Subcutaneous abdominal adipose tissue (tissue), 5 donors: ENCODE measurements around the gene SBDS.
"Not testable (repeated sequence)": the region's sequence is repeated elsewhere in the genome, so short reads cannot be mapped to it uniquely, and the experiment has no call there.

Experiments used
- H3K27ac ChIP-seq: one replicate; pipeline ENCODE4 v1.7.0; 2013; ENCODE audit warnings: low read depth, mild to moderate bottlenecking, inconsistent platforms, low read length, moderate library complexity
- H3K27me3 ChIP-seq, 5 donors: one replicate each; pipeline ENCODE4 v1.7.0; 2013; ENCODE audit warnings: low read length in 5 of 5, inconsistent platforms in 1 of 5; ENCODE audit not compliant: control insufficient read depth in 5 of 5, insufficient read depth in 4 of 5
- H3K36me3 ChIP-seq, 5 donors: one replicate each; pipeline ENCODE4 v1.7.0; 2013; ENCODE audit warnings: low read length in 5 of 5; ENCODE audit not compliant: control insufficient read depth in 5 of 5, insufficient read depth in 5 of 5
- H3K4me1 ChIP-seq, 5 donors: one replicate each; pipeline ENCODE4 v1.7.0; 2013; ENCODE audit warnings: low read length in 5 of 5, mild to moderate bottlenecking in 3 of 5, moderate library complexity in 1 of 5; ENCODE audit not compliant: control insufficient read depth in 5 of 5, insufficient read depth in 5 of 5
- H3K4me3 ChIP-seq, 5 donors: one replicate each; pipeline ENCODE4 v1.7.0; 2013; ENCODE audit warnings: low read length in 5 of 5, low read depth in 1 of 5
- H3K9ac ChIP-seq, 5 donors: one replicate each; pipeline ENCODE4 v1.7.0; 2013; ENCODE audit warnings: low read length in 5 of 5, mild to moderate bottlenecking in 4 of 5, moderate library complexity in 3 of 5
- H3K9me3 ChIP-seq, 5 donors: one replicate each; pipeline ENCODE4 v1.7.0; 2013; ENCODE audit warnings: low read length in 5 of 5; ENCODE audit not compliant: control insufficient read depth in 5 of 5
- donor health status: healthy.
- donor health status: healthy.
- donor health status: healthy.
- donor health status: healthy.
- donor health status: healthy.

Gene SBDS

GRCh38 chr7:67021260-67021659 lies 25.9 kb upstream of the SBDS start:
- Histone ChIP-seq H3K36me3 (peaks cover 13 to 52% (median 45%) of the 10 kb centered on the region in 5 donors), H3K4me3 (no peak overlapping the region), H3K27ac (no peak overlapping the region), H3K9me3 (no peaks in the 10 kb centered on the region), H3K27me3 (no peaks in the 10 kb centered on the region), H3K9ac (no peak overlapping the region), H3K4me1 (no peaks in the 10 kb centered on the region)

GRCh38 chr7:67019562-67020390 lies 24.4 kb upstream of the SBDS start:
- Histone ChIP-seq H3K9me3 (no peaks in the 10 kb centered on the region), H3K36me3 (peaks cover 13 to 62% (median 48%) of the 10 kb centered on the region in 5 donors), H3K4me3 (no peak overlapping the region), H3K27me3 (no peaks in the 10 kb centered on the region), H3K4me1 (no peaks in the 10 kb centered on the region), H3K9ac (no peak overlapping the region), H3K27ac (no peak overlapping the region)

- H3K27me3 ChIP-seq, result no peaks in the 10 kb centered on the region
- no peak overlapping the region for H3K9ac ChIP-seq
- no peak overlapping the region for H3K27ac ChIP-seq
- no peak overlapping the region for H3K4me3 ChIP-seq
- no peaks in the 10 kb centered on the region for H3K9me3 ChIP-seq
- H3K36me3 ChIP-seq, result peaks cover 13 to 70% (median 52%) of the 10 kb centered on the region in 5 donors
- no peaks in the 10 kb centered on the region for H3K4me1 ChIP-seq
Observed at GRCh38 chr7:67018940-67019339, 23.6 kb upstream of the SBDS start.

- peaks cover 13 to 71% (median 56%) of the 10 kb centered on the region in 5 donors for H3K36me3 ChIP-seq
Observed at GRCh38 chr7:67017971-67018370, 22.6 kb upstream of the SBDS start.

GRCh38 chr7:67014076-67014622 lies 18.8 kb upstream of the SBDS start:
- H3K27ac ChIP-seq, H3K9me3 ChIP-seq, H3K9ac ChIP-seq, H3K4me3 ChIP-seq, H3K27me3 ChIP-seq, H3K4me1 ChIP-seq: not testable (repeated sequence)
- H3K36me3 ChIP-seq, result peaks cover 0 to 57% (median 28%) of the 10 kb centered on the region in 5 donors

More at GRCh38 chr7:67017971-67018370, 22.6 kb upstream of the SBDS start:
- H3K27me3 ChIP-seq, H3K9ac ChIP-seq, H3K4me1 ChIP-seq, H3K9me3 ChIP-seq, H3K4me3 ChIP-seq, H3K27ac ChIP-seq: not testable (repeated sequence)

GRCh38 chr7:67009677-67010076 lies 14.3 kb upstream of the SBDS start:
- H3K36me3 ChIP-seq, result peaks cover 0 to 63% (median 24%) of the 10 kb centered on the region in 5 donors
- H3K27me3 ChIP-seq, H3K9me3 ChIP-seq, H3K4me1 ChIP-seq, H3K4me3 ChIP-seq, H3K27ac ChIP-seq, H3K9ac ChIP-seq: not testable (repeated sequence)

GRCh38 chr7:67008260-67008659 lies 12.9 kb upstream of the SBDS start:
- peaks cover 0 to 9% (median 0%) of the 10 kb centered on the region in 5 donors for H3K4me1 ChIP-seq
- no peak overlapping the region for H3K4me3 ChIP-seq
- no peaks in the 10 kb centered on the region for H3K27me3 ChIP-seq
- no peak overlapping the region for H3K27ac ChIP-seq
- peaks cover 0 to 52% (median 19%) of the 10 kb centered on the region in 5 donors for H3K36me3 ChIP-seq
- no peak overlapping the region for H3K9ac ChIP-seq
- H3K9me3 ChIP-seq, result no peaks in the 10 kb centered on the region

- Histone ChIP-seq H3K27ac (no peak overlapping the region), H3K9me3 (no peaks in the 10 kb centered on the region), H3K36me3 (peaks cover 0 to 49% (median 18%) of the 10 kb centered on the region in 5 donors), H3K4me1 (peaks cover 0 to 9% (median 0%) of the 10 kb centered on the region in 5 donors), H3K9ac (no peak overlapping the region), H3K27me3 (no peaks in the 10 kb centered on the region), H3K4me3 (no peak overlapping the region)
Observed at GRCh38 chr7:67006965-67007364, 11.6 kb upstream of the SBDS start.

GRCh38 chr7:67004145-67004544 lies 8.8 kb upstream of the SBDS start:
- H3K4me3 ChIP-seq, H3K27me3 ChIP-seq, H3K9me3 ChIP-seq, H3K9ac ChIP-seq, H3K4me1 ChIP-seq, H3K27ac ChIP-seq: not testable (repeated sequence)
- H3K36me3 ChIP-seq, result peaks cover 0 to 32% (median 15%) of the 10 kb centered on the region in 5 donors

- H3K9ac ChIP-seq, H3K27ac ChIP-seq, H3K4me3 ChIP-seq, H3K9me3 ChIP-seq, H3K27me3 ChIP-seq, H3K4me1 ChIP-seq: not testable (repeated sequence)
- H3K36me3 ChIP-seq, result peaks cover 0 to 13% (median 3%) of the 10 kb centered on the region in 5 donors
Observed at GRCh38 chr7:67000601-67001258, 5.3 kb upstream of the SBDS start.
